Stimulated activated naive CD4-positive, alpha-beta T cell (primary cell): ENCODE results near the gene ZNF469.

Experiments
- DNase-seq, 6 experiments: peaks; one replicate each; lab custom pipeline; 2025; lab: John Stamatoyannopoulos, UW

The ZNF469 gene

GRCh38 chr16:88392616-88393015 is 9.9 kb downstream of the ZNF469 start:
- DNase-seq = no peak

DNA sequence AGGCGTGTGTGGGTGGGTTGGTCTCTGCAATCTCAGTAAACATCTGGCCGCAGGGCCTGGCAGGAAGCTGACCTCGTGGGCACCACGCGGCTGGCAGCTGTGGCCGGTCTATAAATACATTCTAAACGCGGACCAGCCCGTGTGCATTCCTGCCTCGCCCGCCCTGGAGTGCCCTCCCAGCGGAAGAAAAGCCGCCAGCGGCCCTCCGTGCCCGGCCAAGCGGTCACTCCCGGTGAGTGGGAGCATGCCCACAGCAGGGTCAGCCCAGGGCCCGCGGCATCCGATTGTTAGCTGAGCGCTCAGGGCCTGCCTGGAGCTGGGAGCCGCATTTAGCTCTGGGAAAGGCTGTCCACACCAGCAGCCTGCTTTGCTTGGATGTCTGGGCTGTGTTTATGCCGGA is 10.3 kb downstream of the ZNF469 start:
- DNase-seq = no peak

GRCh38 chr16:88393571-88393970 is 10.8 kb downstream of the ZNF469 start:
- DNase-seq = no peak

DNA sequence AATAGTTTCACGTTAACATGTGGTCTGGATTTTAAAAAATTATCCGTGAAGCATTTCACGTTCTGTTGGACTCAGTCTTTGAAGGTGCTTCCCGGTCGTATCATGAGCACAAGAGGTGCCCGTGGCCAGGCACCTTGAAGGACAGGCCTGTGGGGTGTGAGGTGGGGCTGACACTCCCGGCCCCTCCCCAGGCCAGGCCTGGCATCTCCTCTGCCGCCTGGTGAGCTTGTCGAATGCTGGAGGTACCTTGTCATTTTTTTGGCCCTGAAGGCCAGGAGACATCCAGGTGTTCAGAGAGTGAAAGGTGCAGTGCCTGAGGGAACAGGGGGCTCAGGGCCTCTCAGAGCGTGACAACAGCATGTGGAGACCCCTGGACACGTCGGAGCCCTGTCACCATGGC is 11.7 kb downstream of the ZNF469 start:
- no peak for DNase-seq

DNA sequence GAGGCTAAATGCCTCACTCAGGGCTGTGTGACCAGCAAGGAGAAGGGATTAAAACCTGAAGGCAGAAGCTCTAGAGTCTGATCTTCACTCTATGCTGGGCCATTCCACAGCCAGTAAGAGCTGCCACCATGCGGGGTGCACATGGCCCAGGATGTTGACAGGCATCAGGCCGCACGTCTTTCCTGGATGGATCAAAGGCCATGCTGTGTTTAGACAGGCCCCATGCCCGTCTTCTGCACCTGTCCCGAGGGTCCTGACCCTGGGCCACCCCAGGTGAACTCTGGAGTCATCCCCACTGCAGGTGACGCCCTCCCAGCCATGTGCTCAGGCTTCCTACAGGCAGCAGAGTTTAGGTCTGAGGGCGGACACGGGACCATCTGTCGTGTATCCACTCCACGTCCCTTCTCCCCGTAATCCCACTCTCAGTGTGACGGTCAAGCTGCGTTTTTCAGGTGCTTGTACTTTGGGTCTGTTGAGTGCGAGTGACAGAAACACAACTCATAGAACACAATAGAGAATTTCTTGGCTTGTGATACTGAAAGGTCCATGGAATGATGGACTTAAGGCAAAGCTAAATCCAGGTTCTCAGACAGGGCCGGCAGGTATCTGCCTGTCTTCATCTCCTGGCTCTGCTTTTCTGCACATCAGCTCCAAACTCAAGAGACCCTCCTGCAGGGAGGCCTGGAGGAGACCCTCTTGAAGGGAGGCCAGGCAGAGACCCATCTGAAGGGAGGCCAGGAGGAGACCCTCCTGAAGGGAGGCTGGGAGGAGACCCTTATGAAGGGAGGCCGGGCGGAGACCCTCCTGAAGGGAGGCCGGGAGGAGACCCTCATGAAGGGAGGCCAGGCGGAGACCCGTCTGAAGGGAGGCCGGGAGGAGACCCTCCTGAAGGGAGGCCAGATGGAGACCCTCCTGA is 13.2 kb downstream of the ZNF469 start:
- no peak for DNase-seq

GRCh38 chr16:88398170-88398873 is 15.6 kb downstream of the ZNF469 start:
- no peak for DNase-seq

DNA sequence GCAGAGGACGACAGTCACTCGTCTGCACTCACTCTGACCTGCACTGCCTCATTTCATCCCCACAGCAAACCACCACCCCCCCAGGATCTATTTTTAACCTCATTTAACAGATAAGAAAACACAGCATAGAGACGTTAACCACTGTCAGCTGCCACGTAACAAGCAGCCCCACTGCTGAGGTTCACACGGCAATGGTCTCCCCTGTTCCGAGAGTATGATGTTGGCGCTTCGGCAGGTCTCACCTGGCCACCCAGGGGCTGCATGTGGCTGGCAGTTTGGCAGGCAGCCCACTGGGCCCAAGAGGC is 16.1 kb downstream of the ZNF469 start:
- no peak for DNase-seq

GRCh38 chr16:88400186-88400585 is 17.4 kb downstream of the ZNF469 start:
- no peak for DNase-seq

GRCh38 chr16:88401604-88402246 is 19.0 kb downstream of the ZNF469 start:
- DNase-seq = no peak

GRCh38 chr16:88402551-88403240 is 19.9 kb downstream of the ZNF469 start:
- DNase-seq = no peak

- DNase-seq = no peak
Observed at GRCh38 chr16:88403794-88404581, 21.2 kb downstream of the ZNF469 start.

DNA sequence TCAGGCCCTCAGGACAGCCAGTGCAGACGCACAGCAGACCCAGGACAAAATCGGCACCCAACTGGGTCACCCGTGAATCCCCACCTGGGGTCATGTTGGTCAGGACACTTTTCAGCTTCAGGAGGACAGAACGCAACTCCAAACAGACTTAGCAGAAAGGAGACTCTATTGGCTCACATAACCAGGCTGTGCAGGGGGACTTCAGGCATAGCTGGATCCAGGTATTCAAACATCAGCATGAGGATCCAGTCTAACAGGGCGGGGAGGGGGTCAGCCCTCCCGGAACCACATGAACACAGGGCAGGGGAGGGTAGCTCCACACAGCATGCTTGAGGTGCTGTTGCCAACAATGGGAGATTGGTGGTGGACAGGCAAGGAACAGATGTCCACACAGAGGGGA is 22.0 kb downstream of the ZNF469 start:
- no peak for DNase-seq

- DNase-seq = no peak
Observed at GRCh38 chr16:88405216-88406060, 22.7 kb downstream of the ZNF469 start.

GRCh38 chr16:88406096-88407041 is 23.6 kb downstream of the ZNF469 start:
- no peak for DNase-seq

DNA sequence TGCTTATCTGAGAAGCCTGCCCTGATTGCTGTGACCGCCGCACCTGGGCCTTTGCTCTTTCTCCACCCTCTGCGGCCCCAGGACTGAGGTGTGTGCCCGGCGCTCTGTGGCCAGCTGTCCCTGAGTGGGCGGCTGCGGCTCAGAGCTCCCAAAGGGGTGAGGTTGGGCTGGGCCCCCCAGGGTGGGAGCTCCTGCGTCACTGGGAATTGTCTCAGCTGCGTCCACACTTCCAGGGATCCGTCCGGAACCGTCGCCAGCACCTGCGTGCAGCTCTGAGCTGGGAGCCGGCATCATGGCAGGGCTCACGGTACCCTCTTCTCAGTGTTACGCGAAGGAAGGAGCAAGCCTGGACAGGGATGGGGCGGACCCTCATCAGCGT is 24.3 kb downstream of the ZNF469 start:
- DNase-seq = no peak

- DNase-seq = no peak
Observed at GRCh38 chr16:88407807-88408206, 25.0 kb downstream of the ZNF469 start.

- DNase-seq = no peak
Observed at GRCh38 chr16:88408561-88409142, 25.9 kb downstream of the ZNF469 start.

- no peak for DNase-seq
Observed at GRCh38 chr16:88409296-88410065, 26.7 kb downstream of the ZNF469 start.
